Neural crest cell (in vitro differentiated cells): ENCODE measurements around the gene PLA2G4A. TPM values are rescaled to one million over a fixed set of nuclear protein-coding genes. Genes with fewer than 3 reads are reported as not detected.

Experiments
- DNase-seq: peaks from one replicate; pipeline ENCODE4 v3.0.0; 2021; ENCODE audit warnings: low read depth, mixed read lengths, low spot score
- H3K27ac Mint-ChIP-seq: one replicate; pipeline ENCODE4 v1.8.0; 2021; ENCODE audit warnings: mild to moderate bottlenecking, mixed read lengths; ENCODE audit not compliant: unreplicated experiment
- H3K27me3 Mint-ChIP-seq: 2 replicates; pipeline ENCODE4 v1.8.0; 2021; ENCODE audit warnings: low read depth, mild to moderate bottlenecking, mixed read lengths
- H3K36me3 Mint-ChIP-seq: 2 replicates; pipeline ENCODE4 v1.8.0; 2021; ENCODE audit warnings: low read depth, mild to moderate bottlenecking, mixed read lengths
- H3K4me1 Mint-ChIP-seq: 2 replicates; pipeline ENCODE4 v1.8.0; 2021; ENCODE audit warnings: mixed read lengths
- H3K4me3 Mint-ChIP-seq: one replicate; pipeline ENCODE4 v1.8.0; 2021; ENCODE audit warnings: mild to moderate bottlenecking, mixed read lengths
- H3K9me3 Mint-ChIP-seq: 2 replicates; pipeline ENCODE4 v1.8.0; 2021; ENCODE audit warnings: mixed read lengths
- total RNA-seq: library from RNA; stranded (reverse); gene quantifications from 2 replicates; pipeline ENCODE4 v1.2.1, GENCODE V29; 2021
- TF ChIP-seq, protein P1 (sequence below): fragments of 200-600 bp; sonication (generic); conservative IDR thresholded peaks from 2 replicates; pipeline ENCODE4 v1.5.0; 2021; ENCODE audit warnings: antibody characterized with exemption, mild to moderate bottlenecking

Gene PLA2G4A
- total RNA-seq, 1 donor from 2014 or later, result 4.5 TPM

DNA sequence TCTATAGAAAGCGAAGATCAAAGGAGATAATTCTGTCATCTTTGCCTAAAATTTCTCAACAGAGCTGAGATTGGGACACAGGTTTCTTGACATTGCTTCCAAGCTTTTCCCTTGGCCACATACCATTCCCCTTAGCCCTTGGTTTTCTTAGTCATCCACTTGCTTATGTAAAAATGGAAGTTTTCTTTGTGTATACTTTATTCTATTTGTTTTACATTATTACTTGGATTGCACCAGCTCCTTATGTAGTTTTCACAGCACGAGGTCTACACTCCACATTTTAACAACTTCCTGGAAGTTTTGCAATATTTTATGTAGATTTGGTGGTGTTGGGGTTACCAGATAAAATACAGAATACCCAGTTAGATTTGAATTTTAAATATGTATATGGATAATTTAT, 129.8 kb downstream of the PLA2G4A start:
- H3K27me3 Mint-ChIP-seq, result no peaks in the 10 kb centered on the region
- TF ChIP-seq, protein P1, sequence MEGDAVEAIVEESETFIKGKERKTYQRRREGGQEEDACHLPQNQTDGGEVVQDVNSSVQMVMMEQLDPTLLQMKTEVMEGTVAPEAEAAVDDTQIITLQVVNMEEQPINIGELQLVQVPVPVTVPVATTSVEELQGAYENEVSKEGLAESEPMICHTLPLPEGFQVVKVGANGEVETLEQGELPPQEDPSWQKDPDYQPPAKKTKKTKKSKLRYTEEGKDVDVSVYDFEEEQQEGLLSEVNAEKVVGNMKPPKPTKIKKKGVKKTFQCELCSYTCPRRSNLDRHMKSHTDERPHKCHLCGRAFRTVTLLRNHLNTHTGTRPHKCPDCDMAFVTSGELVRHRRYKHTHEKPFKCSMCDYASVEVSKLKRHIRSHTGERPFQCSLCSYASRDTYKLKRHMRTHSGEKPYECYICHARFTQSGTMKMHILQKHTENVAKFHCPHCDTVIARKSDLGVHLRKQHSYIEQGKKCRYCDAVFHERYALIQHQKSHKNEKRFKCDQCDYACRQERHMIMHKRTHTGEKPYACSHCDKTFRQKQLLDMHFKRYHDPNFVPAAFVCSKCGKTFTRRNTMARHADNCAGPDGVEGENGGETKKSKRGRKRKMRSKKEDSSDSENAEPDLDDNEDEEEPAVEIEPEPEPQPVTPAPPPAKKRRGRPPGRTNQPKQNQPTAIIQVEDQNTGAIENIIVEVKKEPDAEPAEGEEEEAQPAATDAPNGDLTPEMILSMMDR, result no peak

DNA sequence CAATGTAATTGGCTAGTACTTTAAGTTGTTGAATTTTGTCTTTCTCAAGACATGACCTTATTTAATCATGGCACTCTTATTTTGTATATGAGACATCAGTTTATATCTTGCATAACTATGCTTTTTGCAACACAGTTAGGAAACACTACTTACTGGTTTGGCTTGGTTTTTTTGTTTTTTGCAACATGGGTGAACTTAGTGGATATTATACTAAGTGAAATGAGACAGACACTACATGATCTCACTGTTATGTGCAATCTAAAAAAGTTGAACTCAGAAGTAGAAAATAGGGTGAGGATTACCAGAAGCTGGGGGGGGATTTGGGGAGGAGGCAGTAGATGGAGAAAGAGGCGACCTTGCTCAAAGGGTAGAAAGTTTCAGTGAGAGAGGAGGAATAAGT, 132.1 kb downstream of the PLA2G4A start:
- Mint-ChIP-seq H3K9me3 (no peaks in the 10 kb centered on the region), H3K27ac (no peak overlapping the region), H3K4me3 (no peak overlapping the region), H3K36me3 (no peaks in the 10 kb centered on the region), H3K4me1 (no peaks in the 10 kb centered on the region), H3K27me3 (no peaks in the 10 kb centered on the region)
- no peak for DNase-seq
- TF ChIP-seq, protein P1, result no peak

More for the DNA sequence above, 129.8 kb downstream of the PLA2G4A start:
- Mint-ChIP-seq H3K36me3 (no peaks in the 10 kb centered on the region), H3K4me1 (no peaks in the 10 kb centered on the region), H3K9me3 (no peaks in the 10 kb centered on the region), H3K27ac (no peak overlapping the region), H3K4me3 (no peak overlapping the region)
- DNase-seq, result no peak

DNA sequence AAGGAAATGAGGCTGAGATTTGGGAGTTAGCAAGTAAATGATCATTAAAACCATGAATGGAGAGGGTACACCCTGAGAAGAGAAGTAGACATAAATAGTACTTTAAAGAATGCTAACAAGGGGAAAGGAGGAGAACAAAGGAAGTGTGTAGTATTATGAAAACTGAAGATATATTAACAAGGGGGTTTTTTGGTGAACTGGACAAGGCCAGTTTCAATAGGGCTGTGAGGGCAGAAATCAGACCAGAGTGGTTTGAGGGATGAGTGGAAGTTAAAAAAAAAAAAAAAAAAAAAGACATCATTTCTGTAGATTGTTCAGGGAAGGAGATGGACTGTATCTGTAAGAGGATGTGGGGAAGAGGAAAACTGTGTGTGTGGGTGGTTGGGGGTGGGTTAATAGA, 137.1 kb downstream of the PLA2G4A start:
- DNase-seq, result no peak
- Mint-ChIP-seq H3K27ac (no peak overlapping the region), H3K4me3 (no peak overlapping the region), H3K27me3 (no peaks in the 10 kb centered on the region), H3K4me1 (no peaks in the 10 kb centered on the region), H3K36me3 (no peaks in the 10 kb centered on the region), H3K9me3 (peaks cover 3% of the 10 kb centered on the region)
- TF ChIP-seq, protein P1, result no peak

DNA sequence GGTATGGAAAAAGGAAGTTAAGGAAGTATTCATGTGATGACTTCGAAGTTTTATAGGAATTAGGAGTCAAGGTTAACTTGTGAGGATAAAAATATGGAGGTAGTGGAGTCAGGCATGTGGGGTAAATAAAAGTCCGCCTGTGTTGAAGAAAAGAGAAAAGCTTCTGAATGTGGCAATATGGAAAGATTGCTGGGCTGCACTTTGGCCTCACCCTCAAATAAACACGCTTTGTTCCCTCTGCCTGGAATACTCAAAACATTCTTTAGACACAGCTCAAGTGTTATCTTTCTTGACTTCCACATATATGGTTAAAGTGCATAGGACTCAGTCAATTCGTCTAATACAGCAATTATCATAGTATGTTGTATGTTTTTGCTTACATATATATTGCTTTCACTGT, 137.7 kb downstream of the PLA2G4A start:
- H3K9me3 Mint-ChIP-seq, result peaks cover 3% of the 10 kb centered on the region
- H3K27me3 Mint-ChIP-seq, result no peaks in the 10 kb centered on the region
- no peak overlapping the region for H3K4me3 Mint-ChIP-seq
- no peak overlapping the region for H3K27ac Mint-ChIP-seq
- TF ChIP-seq, protein P1, result no peak
- no peak for DNase-seq
- no peaks in the 10 kb centered on the region for H3K4me1 Mint-ChIP-seq
- H3K36me3 Mint-ChIP-seq, result no peaks in the 10 kb centered on the region

DNA sequence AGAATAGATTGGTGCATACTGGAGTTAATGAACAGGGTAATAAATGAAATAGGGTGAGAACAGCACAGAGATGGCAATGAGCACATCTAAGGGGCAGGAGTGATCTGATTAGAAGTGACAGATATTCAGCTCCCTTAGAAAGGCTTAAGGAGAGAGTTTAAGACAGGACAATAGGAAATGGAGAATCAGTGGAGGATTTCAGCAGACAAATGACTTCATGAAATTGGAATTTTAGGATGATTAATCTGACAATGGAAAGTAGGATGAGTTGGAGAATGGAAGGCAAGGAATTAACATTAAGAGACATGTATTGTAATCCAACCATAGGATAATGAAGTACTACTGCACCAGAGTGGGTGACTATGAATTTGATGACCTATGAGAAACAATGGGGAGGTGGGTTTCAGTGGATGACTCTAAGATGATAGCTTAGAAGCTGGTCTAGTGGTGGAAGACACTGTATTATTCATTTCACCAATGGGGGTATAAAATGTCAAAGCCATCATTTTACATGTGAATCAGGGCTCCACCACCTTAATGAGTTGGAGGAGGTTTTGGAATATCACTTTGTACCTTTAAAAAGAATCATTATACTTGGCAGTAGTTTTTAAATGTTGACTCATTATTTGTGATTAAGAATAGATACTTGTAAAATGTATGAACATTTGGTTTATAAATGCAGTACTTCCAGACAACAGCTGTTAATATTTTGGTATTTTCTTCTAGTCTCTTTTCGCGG, 139.1 kb downstream of the PLA2G4A start:
- DNase-seq, result no peak
- Mint-ChIP-seq H3K27me3 (no peaks in the 10 kb centered on the region), H3K27ac (no peak overlapping the region)

More for the DNA sequence above, 139.1 kb downstream of the PLA2G4A start:
- TF ChIP-seq, protein P1, result no peak
- H3K9me3 Mint-ChIP-seq, result peaks cover 3% of the 10 kb centered on the region
- no peak overlapping the region for H3K4me3 Mint-ChIP-seq
- no peaks in the 10 kb centered on the region for H3K4me1 Mint-ChIP-seq
- no peaks in the 10 kb centered on the region for H3K36me3 Mint-ChIP-seq
